ENCODE measurements around the gene INSIG1.
A peak's percentile ranks its signal among the peaks of the same experiment; 100 is the strongest.

Gene INSIG1

DNA sequence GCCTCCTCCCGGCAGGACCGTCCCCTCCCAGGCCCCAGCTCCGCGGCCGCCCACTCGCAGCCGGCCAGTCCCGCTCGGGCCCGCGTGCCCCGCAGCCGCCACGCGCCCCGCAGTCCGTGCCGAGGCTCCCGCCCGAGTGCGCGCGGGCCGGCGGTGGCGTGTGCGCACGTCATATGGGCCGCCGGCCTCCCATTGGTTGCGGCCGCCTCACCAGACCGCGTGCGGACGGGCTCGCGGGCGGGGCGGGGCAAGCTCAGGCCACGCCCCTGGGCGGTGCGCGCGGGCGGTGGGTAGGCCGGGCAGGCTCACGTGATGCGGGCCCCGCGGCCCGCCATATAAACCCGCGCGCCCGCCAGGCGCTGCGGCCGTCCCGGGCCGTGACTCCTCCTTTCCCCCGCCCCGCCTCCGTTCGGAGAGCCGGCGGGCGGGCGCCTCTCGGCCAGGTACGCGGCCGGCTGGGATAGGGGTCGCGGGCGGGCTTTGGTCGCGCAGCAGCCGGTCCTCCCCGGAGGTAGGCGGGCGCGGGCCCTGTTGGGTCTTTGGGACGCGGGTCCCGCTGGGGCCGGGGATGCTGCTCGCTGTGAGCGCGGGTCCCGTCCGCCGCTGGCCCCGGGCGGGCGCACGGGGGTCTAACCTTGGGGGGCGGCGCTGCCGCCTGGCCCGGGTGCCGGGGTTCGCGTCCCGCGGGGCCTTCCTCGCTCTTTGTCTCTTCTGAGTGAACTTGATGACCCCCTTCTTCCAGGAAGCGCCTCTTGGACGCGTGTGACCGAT is at the start of gene INSIG1:
Gene INSIG1 (plus strand): TSS at position 362 of the 771 bp plus-strand sequence. CDS start 408 bp downstream, at position 770.
- peak within 1 kb of the TSS; percentile 84 for H3K9ac ChIP-seq (ENCODE audit: low read length)
- no peaks in the 10 kb centered on the region for H3K36me3 ChIP-seq (ENCODE audit: control insufficient read depth, insufficient read depth, low read length)
- H3K4me1 ChIP-seq (ENCODE audit: control insufficient read depth, insufficient read depth, low read length), result peaks cover 19% of the 10 kb centered on the region
- peak within 1 kb of the TSS; percentile 60 for H3K4me3 ChIP-seq (ENCODE audit: low read length)
- no peaks in the 10 kb centered on the region for H3K27me3 ChIP-seq (ENCODE audit: control insufficient read depth, insufficient read depth, low read length)
- no peaks in the 10 kb centered on the region for H3K9me3 ChIP-seq (ENCODE audit: control insufficient read depth, low read length)

DNA sequence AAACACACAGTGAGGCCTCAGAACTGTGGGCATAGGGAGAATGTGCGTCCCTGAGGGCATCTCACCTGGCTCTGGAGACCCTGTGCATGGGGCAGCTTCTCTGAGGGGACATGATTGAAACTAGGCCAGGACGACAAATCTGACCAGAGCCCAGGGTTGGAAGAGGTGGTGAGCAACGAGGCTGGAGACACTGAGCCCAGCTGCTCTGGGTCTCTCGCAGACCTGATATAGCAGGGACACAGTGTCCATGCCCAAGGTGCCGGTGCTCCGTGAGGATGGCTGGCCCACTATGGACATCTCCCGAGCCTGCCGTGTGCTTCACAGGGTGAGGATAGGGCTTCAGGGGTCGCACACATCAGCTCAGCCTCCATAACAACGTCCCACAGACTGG is 49.3 kb upstream of the INSIG1 start:
- no peak overlapping the region for H3K4me3 ChIP-seq (ENCODE audit: low read length)
- H3K36me3 ChIP-seq (ENCODE audit: control insufficient read depth, insufficient read depth, low read length), result no peaks in the 10 kb centered on the region
- H3K27me3 ChIP-seq (ENCODE audit: control insufficient read depth, insufficient read depth, low read length), result no peaks in the 10 kb centered on the region
- H3K4me1 ChIP-seq (ENCODE audit: control insufficient read depth, insufficient read depth, low read length), result no peaks in the 10 kb centered on the region
- no peaks in the 10 kb centered on the region for H3K9me3 ChIP-seq (ENCODE audit: control insufficient read depth, low read length)
- no peak overlapping the region for H3K9ac ChIP-seq (ENCODE audit: low read length)

- H3K36me3 ChIP-seq (ENCODE audit: control insufficient read depth, insufficient read depth, low read length), result no peaks in the 10 kb centered on the region
- H3K9me3 ChIP-seq (ENCODE audit: control insufficient read depth, low read length), result no peaks in the 10 kb centered on the region
- peaks cover 7% of the 10 kb centered on the region for H3K4me1 ChIP-seq (ENCODE audit: control insufficient read depth, insufficient read depth, low read length)
- H3K27me3 ChIP-seq (ENCODE audit: control insufficient read depth, insufficient read depth, low read length), result no peaks in the 10 kb centered on the region
- no peak overlapping the region for H3K9ac ChIP-seq (ENCODE audit: low read length)
- H3K4me3 ChIP-seq (ENCODE audit: low read length), result no peak overlapping the region
Observed at GRCh38 chr7:155251831-155252230, 45.8 kb upstream of the INSIG1 start.

GRCh38 chr7:155252444-155252887 is 45.2 kb upstream of the INSIG1 start:
- H3K9ac ChIP-seq (ENCODE audit: low read length), result no peak overlapping the region
- no peaks in the 10 kb centered on the region for H3K27me3 ChIP-seq (ENCODE audit: control insufficient read depth, insufficient read depth, low read length)
- H3K4me1 ChIP-seq (ENCODE audit: control insufficient read depth, insufficient read depth, low read length), result peaks cover 7% of the 10 kb centered on the region
- H3K9me3 ChIP-seq (ENCODE audit: control insufficient read depth, low read length), result no peaks in the 10 kb centered on the region
- no peak overlapping the region for H3K4me3 ChIP-seq (ENCODE audit: low read length)
- H3K36me3 ChIP-seq (ENCODE audit: control insufficient read depth, insufficient read depth, low read length), result no peaks in the 10 kb centered on the region

DNA sequence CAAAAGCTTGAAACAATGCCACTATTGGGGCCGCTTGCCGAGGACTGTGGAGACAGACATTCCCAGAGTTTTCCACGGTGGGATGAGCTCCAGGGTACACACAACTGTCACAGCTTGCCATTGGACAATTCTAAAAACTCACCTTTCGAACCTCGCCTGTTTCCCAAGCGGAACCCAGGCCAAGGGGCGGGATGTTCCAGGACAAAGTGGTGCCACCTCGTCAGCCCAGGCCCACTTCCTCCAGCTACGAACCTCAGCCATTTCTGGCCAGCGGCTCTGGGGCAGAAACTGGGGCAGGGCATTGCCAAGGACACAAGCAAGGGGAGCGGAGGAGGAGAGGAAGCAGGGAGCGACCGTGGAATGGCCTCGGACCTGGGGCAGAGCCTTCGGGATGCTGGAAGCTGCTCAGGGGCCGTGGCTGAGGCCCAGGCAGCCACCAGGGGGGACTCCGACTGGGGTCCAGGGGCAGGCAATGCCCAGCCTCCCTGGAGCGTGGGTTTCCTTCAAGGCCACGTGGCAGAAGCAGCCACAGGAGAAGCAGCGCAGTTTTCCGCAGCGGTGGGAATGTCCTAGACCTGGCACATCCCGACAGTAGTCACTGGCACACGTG is 44.7 kb upstream of the INSIG1 start:
- Histone ChIP-seq H3K36me3 (ENCODE audit: control insufficient read depth, insufficient read depth, low read length) (no peaks in the 10 kb centered on the region), H3K9ac (ENCODE audit: low read length) (no peak overlapping the region), H3K9me3 (ENCODE audit: control insufficient read depth, low read length) (no peaks in the 10 kb centered on the region), H3K4me1 (ENCODE audit: control insufficient read depth, insufficient read depth, low read length) (peaks cover 7% of the 10 kb centered on the region), H3K27me3 (ENCODE audit: control insufficient read depth, insufficient read depth, low read length) (no peaks in the 10 kb centered on the region), H3K4me3 (ENCODE audit: low read length) (no peak overlapping the region)

GRCh38 chr7:155254018-155254417 is 43.7 kb upstream of the INSIG1 start:
- no peak overlapping the region for H3K9ac ChIP-seq (ENCODE audit: low read length)
- no peaks in the 10 kb centered on the region for H3K9me3 ChIP-seq (ENCODE audit: control insufficient read depth, low read length)
- H3K4me3 ChIP-seq (ENCODE audit: low read length), result no peak overlapping the region
- H3K27me3 ChIP-seq (ENCODE audit: control insufficient read depth, insufficient read depth, low read length), result no peaks in the 10 kb centered on the region
- no peaks in the 10 kb centered on the region for H3K36me3 ChIP-seq (ENCODE audit: control insufficient read depth, insufficient read depth, low read length)
- peaks cover 7% of the 10 kb centered on the region for H3K4me1 ChIP-seq (ENCODE audit: control insufficient read depth, insufficient read depth, low read length)

GRCh38 chr7:155255071-155255470 is 42.6 kb upstream of the INSIG1 start:
- H3K9ac ChIP-seq (ENCODE audit: low read length), result no peak overlapping the region
- H3K27me3 ChIP-seq (ENCODE audit: control insufficient read depth, insufficient read depth, low read length), result no peaks in the 10 kb centered on the region

DNA sequence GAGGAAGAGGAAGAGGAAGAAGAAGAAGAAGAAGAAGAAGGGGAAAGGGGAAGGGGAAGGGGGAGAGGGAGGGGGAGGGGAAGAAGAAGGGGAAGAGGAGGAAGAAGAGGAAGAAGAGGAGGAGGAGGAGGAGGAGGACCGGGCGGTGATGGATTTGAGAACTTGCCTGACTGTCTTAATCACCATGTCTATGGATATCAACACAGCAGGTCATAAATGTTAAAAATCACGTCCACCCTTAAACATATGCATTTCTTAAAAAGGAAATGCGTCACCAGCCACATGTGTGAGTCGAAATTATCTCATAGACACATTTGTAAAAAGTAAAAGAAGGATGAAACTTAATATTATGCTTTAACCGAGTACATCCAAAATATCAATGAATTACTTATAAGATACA is 42.1 kb upstream of the INSIG1 start:
- H3K4me3 ChIP-seq (ENCODE audit: low read length), result no peak overlapping the region
- H3K4me1 ChIP-seq (ENCODE audit: control insufficient read depth, insufficient read depth, low read length), result peaks cover 7% of the 10 kb centered on the region
- no peaks in the 10 kb centered on the region for H3K36me3 ChIP-seq (ENCODE audit: control insufficient read depth, insufficient read depth, low read length)
- H3K9me3 ChIP-seq (ENCODE audit: control insufficient read depth, low read length), result no peaks in the 10 kb centered on the region
- no peak overlapping the region for H3K9ac ChIP-seq (ENCODE audit: low read length)
- no peaks in the 10 kb centered on the region for H3K27me3 ChIP-seq (ENCODE audit: control insufficient read depth, insufficient read depth, low read length)

More at GRCh38 chr7:155255071-155255470, 42.6 kb upstream of the INSIG1 start:
- H3K4me3 ChIP-seq (ENCODE audit: low read length), result no peak overlapping the region
- H3K4me1 ChIP-seq (ENCODE audit: control insufficient read depth, insufficient read depth, low read length), result peaks cover 7% of the 10 kb centered on the region
- H3K36me3 ChIP-seq (ENCODE audit: control insufficient read depth, insufficient read depth, low read length), result no peaks in the 10 kb centered on the region
- H3K9me3 ChIP-seq (ENCODE audit: control insufficient read depth, low read length), result no peaks in the 10 kb centered on the region

DNA sequence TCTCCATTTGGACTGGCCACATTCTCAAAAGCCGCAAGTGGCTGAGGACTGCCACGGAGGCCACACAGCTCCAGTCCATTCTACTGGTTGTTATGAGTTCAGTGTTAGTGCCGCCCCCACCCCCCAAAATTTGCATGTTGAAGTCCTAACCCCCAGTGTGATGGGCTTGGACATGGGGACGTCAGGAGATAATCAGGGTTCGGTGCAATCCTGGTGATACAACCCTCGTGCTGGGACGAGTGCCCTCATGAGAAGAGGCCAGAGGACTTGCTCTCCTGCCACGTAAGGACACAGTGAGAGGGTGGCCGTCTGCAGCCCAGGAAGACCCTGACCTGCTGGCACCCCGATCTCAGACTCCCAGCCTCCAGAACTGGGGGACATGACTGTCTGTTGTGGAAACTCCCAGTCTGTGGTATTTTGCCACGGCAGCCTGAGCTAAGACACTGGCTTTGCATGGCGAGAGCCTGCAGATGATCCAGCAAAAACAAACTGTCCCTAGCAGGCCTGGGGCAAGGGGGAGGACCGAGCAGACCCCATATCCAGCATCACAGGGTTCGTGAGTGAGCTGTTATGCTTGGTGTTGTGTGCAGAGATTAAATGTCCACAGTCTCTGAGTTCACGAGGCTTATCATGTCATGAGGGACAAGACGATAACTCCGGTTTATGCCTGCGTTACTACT is 41.5 kb upstream of the INSIG1 start:
- Histone ChIP-seq H3K9ac (ENCODE audit: low read length) (no peak overlapping the region), H3K4me3 (ENCODE audit: low read length) (no peak overlapping the region), H3K27me3 (ENCODE audit: control insufficient read depth, insufficient read depth, low read length) (no peaks in the 10 kb centered on the region), H3K36me3 (ENCODE audit: control insufficient read depth, insufficient read depth, low read length) (no peaks in the 10 kb centered on the region), H3K9me3 (ENCODE audit: control insufficient read depth, low read length) (no peaks in the 10 kb centered on the region), H3K4me1 (ENCODE audit: control insufficient read depth, insufficient read depth, low read length) (peaks cover 7% of the 10 kb centered on the region)

GRCh38 chr7:155256761-155257481 is 40.8 kb upstream of the INSIG1 start:
- no peaks in the 10 kb centered on the region for H3K9me3 ChIP-seq (ENCODE audit: control insufficient read depth, low read length)
- H3K4me1 ChIP-seq (ENCODE audit: control insufficient read depth, insufficient read depth, low read length), result peaks cover 7% of the 10 kb centered on the region
- no peak overlapping the region for H3K4me3 ChIP-seq (ENCODE audit: low read length)

GRCh38 chr7:155257482-155258225 is 40.0 kb upstream of the INSIG1 start:
- H3K9me3 ChIP-seq (ENCODE audit: control insufficient read depth, low read length), result no peaks in the 10 kb centered on the region
- H3K9ac ChIP-seq (ENCODE audit: low read length), result no peak overlapping the region
- no peaks in the 10 kb centered on the region for H3K36me3 ChIP-seq (ENCODE audit: control insufficient read depth, insufficient read depth, low read length)
- no peaks in the 10 kb centered on the region for H3K27me3 ChIP-seq (ENCODE audit: control insufficient read depth, insufficient read depth, low read length)
- peaks cover 7% of the 10 kb centered on the region for H3K4me1 ChIP-seq (ENCODE audit: control insufficient read depth, insufficient read depth, low read length)
- H3K4me3 ChIP-seq (ENCODE audit: low read length), result no peak overlapping the region

More at GRCh38 chr7:155256761-155257481, 40.8 kb upstream of the INSIG1 start:
- Histone ChIP-seq H3K27me3 (ENCODE audit: control insufficient read depth, insufficient read depth, low read length) (no peaks in the 10 kb centered on the region), H3K9ac (ENCODE audit: low read length) (no peak overlapping the region), H3K36me3 (ENCODE audit: control insufficient read depth, insufficient read depth, low read length) (no peaks in the 10 kb centered on the region)

All from mucosa of stomach (tissue), 1 donor.